Liver (tissue), 9 donors: Measurements from ENCODE around the gene TAF3. TPM values are rescaled to one million over a fixed set of nuclear protein-coding genes. Genes with fewer than 3 reads are reported as not detected.

Experiments
- DNase-seq: peaks from one replicate; pipeline ENCODE4 v3.0.0-alpha.2; 2017; ENCODE audit warnings: low spot score
- H3K27ac ChIP-seq, 2 donors: one replicate each; pipeline ENCODE4 v1.7.0; 2013; ENCODE audit warnings: inconsistent platforms in 2 of 2, low read length in 2 of 2, control low read depth in 1 of 2, low read depth in 1 of 2, mild to moderate bottlenecking in 1 of 2
- H3K27me3 ChIP-seq, 4 donors: one replicate each; pipeline versions ENCODE4 v1.6.1 to v1.7.0; 2013; ENCODE audit warnings: low read length in 3 of 4, inconsistent platforms in 1 of 4, mild to moderate bottlenecking in 1 of 4, moderate library complexity in 1 of 4; ENCODE audit not compliant: control insufficient read depth in 4 of 4, insufficient read depth in 4 of 4
- H3K36me3 ChIP-seq, 4 donors: one replicate each; pipeline versions ENCODE4 v1.6.1 to v1.7.0; 2013; ENCODE audit warnings: low read length in 3 of 4, mild to moderate bottlenecking in 3 of 4, low read depth in 1 of 4, moderate library complexity in 1 of 4; ENCODE audit not compliant: control insufficient read depth in 4 of 4, insufficient read depth in 3 of 4
- H3K4me1 ChIP-seq, 4 donors: one replicate each; pipeline versions ENCODE4 v1.6.1 to v1.7.0; 2013; ENCODE audit warnings: low read length in 3 of 4, mild to moderate bottlenecking in 3 of 4, moderate library complexity in 1 of 4; ENCODE audit not compliant: control insufficient read depth in 4 of 4, insufficient read depth in 4 of 4
- H3K4me3 ChIP-seq, 3 donors: one replicate each; pipeline versions ENCODE4 v1.6.1 to v1.7.0; 2013; ENCODE audit warnings: low read length in 3 of 3, control low read depth in 1 of 3, low read depth in 1 of 3, mild to moderate bottlenecking in 1 of 3
- H3K9ac ChIP-seq, 2 donors: one replicate each; pipeline ENCODE4 v1.7.0; 2013; ENCODE audit warnings: low read length in 2 of 2, mild to moderate bottlenecking in 2 of 2, moderate library complexity in 2 of 2, control low read depth in 1 of 2, low read depth in 1 of 2
- H3K9me3 ChIP-seq, 4 donors: one replicate each; pipeline versions ENCODE4 v1.6.1 to v1.7.0; 2013; ENCODE audit warnings: low read length in 3 of 4; ENCODE audit not compliant: control insufficient read depth in 4 of 4
- EGR1 ChIP-seq, 2 donors: IDR thresholded peaks; 2 replicates each; pipeline ENCODE4 v1.6.1; 2016 to 2018; ENCODE audit warnings: antibody characterized with exemption in 2 of 2, low read depth in 2 of 2
- FOXA2 ChIP-seq: IDR thresholded peaks from 2 replicates; pipeline ENCODE4 v1.6.1; 2016; ENCODE audit warnings: antibody characterized with exemption
- GABPA ChIP-seq, 2 donors: IDR thresholded peaks in 1 of 2; conservative IDR thresholded peaks in 1 of 2; 2 replicates each; pipeline ENCODE4 v1.6.1; 2016; ENCODE audit warnings: antibody characterized with exemption in 2 of 2, mild to moderate bottlenecking in 1 of 2, moderate library complexity in 1 of 2
- HNF4A ChIP-seq, 2 donors: conservative IDR thresholded peaks; 2 replicates each; pipeline ENCODE4 v1.6.1; 2016; ENCODE audit warnings: antibody characterized with exemption in 2 of 2, mild to moderate bottlenecking in 2 of 2
- JUND ChIP-seq, 2 donors: IDR thresholded peaks; 2 replicates each; pipeline ENCODE4 v1.6.1; 2016; ENCODE audit warnings: antibody characterized with exemption in 2 of 2
- RAD21 ChIP-seq, 2 donors: IDR thresholded peaks; 2 replicates each; pipeline ENCODE4 v1.6.1; 2016; ENCODE audit warnings: antibody characterized with exemption in 2 of 2, mild to moderate bottlenecking in 2 of 2
- REST ChIP-seq: IDR thresholded peaks from 2 replicates; pipeline ENCODE4 v1.6.1; 2016; ENCODE audit warnings: antibody characterized with exemption, mild to moderate bottlenecking
- ZBTB33 ChIP-seq: IDR thresholded peaks from 2 replicates; pipeline ENCODE4 v1.6.1; 2016; ENCODE audit warnings: antibody characterized with exemption
- WGBS: extraction: QIAGEN DNeasy Blood & Tissue Kit; methylation state at CpG from one replicate; pipeline ENCODE4 v1.1.7; 2013; 5-methylcytosine and 5-hydroxymethylcytosine counted together
- polyA plus RNA-seq, 2 donors: library from polyadenylated mRNA; stranded (reverse) in 1 of 2; unstranded in 1 of 2; fragments of 200-250 nt in 1 of 2; fragments of >200 nt in 1 of 2; fragmentation: Nextera tagmentation in 1 of 2; extraction: Ambion mirVana in 1 of 2; gene quantifications; one replicate each; pipeline versions ENCODE4 v1.2.1 to v1.2.3, GENCODE V29; 2013 to 2015
- total RNA-seq, 2 donors: library from RNA; depleted of rRNA; stranded (reverse); fragments of >200 nt; gene quantifications; one replicate each; pipeline ENCODE4 v1.2.3, GENCODE V29; 2014
- TF ChIP-seq, protein P1 (sequence below): IDR thresholded peaks from 2 replicates; pipeline ENCODE4 v1.6.1; 2016; ENCODE audit warnings: antibody characterized with exemption
- TF ChIP-seq, protein P2 (sequence below): fragments of 150-350 bp; IDR thresholded peaks from 2 replicates; pipeline ENCODE4 v1.5.1; 2017; ENCODE audit warnings: improper control_type of control experiment, low read depth, low read length; ENCODE audit not compliant: missing input control
- donor health status: healthy.
- donor health status: healthy.
- donor health status: healthy.
- donor health status: healthy.
- donor health status: healthy.

Gene TAF3
- total and polyA plus RNA-seq, 4 donors = 1.5 to 3.6 (median 1.9) TPM

- no peaks in the 10 kb centered on the region for H3K36me3 ChIP-seq
- no peak for TF ChIP-seq RAD21 (IDR thresholded peaks at IDR 0.05)
- no peak for TF ChIP-seq ZBTB33
- TF ChIP-seq, protein P1, sequence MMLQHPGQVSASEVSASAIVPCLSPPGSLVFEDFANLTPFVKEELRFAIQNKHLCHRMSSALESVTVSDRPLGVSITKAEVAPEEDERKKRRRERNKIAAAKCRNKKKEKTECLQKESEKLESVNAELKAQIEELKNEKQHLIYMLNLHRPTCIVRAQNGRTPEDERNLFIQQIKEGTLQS = no peak
- no peak for TF ChIP-seq JUND (IDR thresholded peaks at IDR 0.05)
- no peak for TF ChIP-seq FOXA2
- no peak for TF ChIP-seq HNF4A (conservative IDR thresholded peaks at IDR 0.05)
- TF ChIP-seq, protein P2, sequence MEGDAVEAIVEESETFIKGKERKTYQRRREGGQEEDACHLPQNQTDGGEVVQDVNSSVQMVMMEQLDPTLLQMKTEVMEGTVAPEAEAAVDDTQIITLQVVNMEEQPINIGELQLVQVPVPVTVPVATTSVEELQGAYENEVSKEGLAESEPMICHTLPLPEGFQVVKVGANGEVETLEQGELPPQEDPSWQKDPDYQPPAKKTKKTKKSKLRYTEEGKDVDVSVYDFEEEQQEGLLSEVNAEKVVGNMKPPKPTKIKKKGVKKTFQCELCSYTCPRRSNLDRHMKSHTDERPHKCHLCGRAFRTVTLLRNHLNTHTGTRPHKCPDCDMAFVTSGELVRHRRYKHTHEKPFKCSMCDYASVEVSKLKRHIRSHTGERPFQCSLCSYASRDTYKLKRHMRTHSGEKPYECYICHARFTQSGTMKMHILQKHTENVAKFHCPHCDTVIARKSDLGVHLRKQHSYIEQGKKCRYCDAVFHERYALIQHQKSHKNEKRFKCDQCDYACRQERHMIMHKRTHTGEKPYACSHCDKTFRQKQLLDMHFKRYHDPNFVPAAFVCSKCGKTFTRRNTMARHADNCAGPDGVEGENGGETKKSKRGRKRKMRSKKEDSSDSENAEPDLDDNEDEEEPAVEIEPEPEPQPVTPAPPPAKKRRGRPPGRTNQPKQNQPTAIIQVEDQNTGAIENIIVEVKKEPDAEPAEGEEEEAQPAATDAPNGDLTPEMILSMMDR = no peak
- TF ChIP-seq REST = no peak
- TF ChIP-seq EGR1 (IDR thresholded peaks at IDR 0.05; ENCODE audit: low read depth in 2 of 2) = no peak
- no peak for TF ChIP-seq GABPA (IDR thresholded peaks at IDR 0.05 in 1 of 2, conservative IDR thresholded peaks at IDR 0.05 in 1 of 2)
- H3K4me3 ChIP-seq = peak overlapping the region in 1 of 3 donors; percentile 58
- WGBS = 50% methylated on average over 6 of the region's 6 CpGs
- H3K27ac ChIP-seq = peak overlapping the region; percentile 48 to 64
- peak overlapping the region in 1 of 2 donors; percentile 33 for H3K9ac ChIP-seq
- no peak for DNase-seq
- H3K27me3 ChIP-seq = peaks cover 3 to 7% (median 6%) of the 10 kb centered on the region in 4 donors
- no peaks in the 10 kb centered on the region for H3K9me3 ChIP-seq
- peaks cover 8 to 38% (median 22%) of the 10 kb centered on the region in 4 donors for H3K4me1 ChIP-seq
Measured at GRCh38 chr10:8056378-8056777, 238.1 kb downstream of the TAF3 start.

DNA sequence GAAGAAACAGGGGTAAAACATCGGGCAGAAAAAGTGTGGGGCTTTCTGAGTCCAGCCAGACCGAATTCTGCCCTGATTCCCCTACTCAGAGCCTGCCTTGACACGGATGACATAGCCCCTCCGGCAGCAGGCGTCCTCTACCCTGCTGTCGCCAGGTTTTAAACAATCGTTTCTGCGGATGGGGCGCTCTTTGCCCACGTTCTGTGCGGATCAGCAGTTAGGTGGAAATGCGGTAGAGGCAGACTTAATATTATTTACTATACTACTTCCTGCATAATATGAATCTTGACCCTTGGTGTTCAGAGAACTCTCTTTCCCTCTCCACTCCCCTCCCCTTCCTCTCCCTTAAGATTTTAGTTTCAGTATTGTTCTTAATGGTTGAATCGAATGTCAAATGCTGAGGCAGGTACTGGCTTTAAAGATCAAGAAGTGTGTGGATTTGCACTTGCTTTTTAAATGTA lies 238.6 kb downstream of the TAF3 start:
- no peak for DNase-seq
- Histone ChIP-seq H3K27me3 (peaks cover 2 to 6% (median 4%) of the 10 kb centered on the region in 4 donors), H3K9me3 (no peaks in the 10 kb centered on the region), H3K36me3 (no peaks in the 10 kb centered on the region), H3K4me1 (peaks cover 8 to 35% (median 22%) of the 10 kb centered on the region in 4 donors), H3K27ac (peak overlapping the region; percentile 48 to 55), H3K9ac (peak overlapping the region in 1 of 2 donors; percentile 33), H3K4me3 (peak overlapping the region in 1 of 3 donors; percentile 3)
- WGBS = 35% methylated on average over 13 of the region's 13 CpGs
- no peak for TF ChIP-seq HNF4A (conservative IDR thresholded peaks at IDR 0.05)
- no peak for TF ChIP-seq GABPA (IDR thresholded peaks at IDR 0.05 in 1 of 2, conservative IDR thresholded peaks at IDR 0.05 in 1 of 2)
